Mesothelial cell of epicardium (in vitro differentiated cells): ENCODE data around the gene NCOA1. TPM values are rescaled to one million over a fixed set of nuclear protein-coding genes. Genes with fewer than 3 reads are reported as not detected.
A peak's percentile ranks its signal among the peaks of the same experiment; 100 is the strongest.

Experiments
- DNase-seq, 2 experiments: peaks; one replicate each; pipeline ENCODE4 v3.0.0; 2021; ENCODE audit warnings: low spot score in 2 of 2; ENCODE audit not compliant: unreplicated experiment in 2 of 2
- H3K27ac Mint-ChIP-seq: 2 replicates; pipeline ENCODE4 v1.8.0; 2021; ENCODE audit warnings: mixed read lengths
- H3K27me3 Mint-ChIP-seq: 2 replicates; pipeline ENCODE4 v1.8.0; 2021; ENCODE audit warnings: low read depth, mixed read lengths
- H3K36me3 Mint-ChIP-seq: 2 replicates; pipeline ENCODE4 v1.8.0; 2021; ENCODE audit warnings: mixed read lengths
- H3K4me1 Mint-ChIP-seq: 2 replicates; pipeline ENCODE4 v1.8.0; 2021; ENCODE audit warnings: mixed read lengths
- H3K4me3 Mint-ChIP-seq: 2 replicates; pipeline ENCODE4 v1.8.0; 2021; ENCODE audit warnings: mild to moderate bottlenecking, moderate library complexity, mixed read lengths
- H3K9me3 Mint-ChIP-seq: 2 replicates; pipeline ENCODE4 v1.8.0; 2021; ENCODE audit warnings: mixed read lengths
- CTCF ChIP-seq: fragments of 200-600 bp; sonication (generic); IDR thresholded peaks from one replicate; pipeline ENCODE4 v1.5.0; 2021; ENCODE audit warnings: antibody characterized with exemption; ENCODE audit not compliant: unreplicated experiment
- total RNA-seq: library from RNA; stranded (reverse); gene quantifications from 3 replicates; pipeline ENCODE4 v1.2.1, GENCODE V29; 2021

Gene NCOA1
- total RNA-seq, 1 donor from 2014 or later: 35.1 TPM

GRCh38 chr2:24809316-24810007 is 318.4 kb downstream of the NCOA1 start:
- DNase-seq: no peak
- Mint-ChIP-seq H3K27me3 (no peaks in the 10 kb centered on the region), H3K4me3 (no peak overlapping the region), H3K27ac (peak overlapping the region; percentile 17), H3K9me3 (peaks cover 17% of the 10 kb centered on the region), H3K36me3 (peaks cover 35% of the 10 kb centered on the region), H3K4me1 (no peaks in the 10 kb centered on the region)
- TF ChIP-seq CTCF: no peak

- no peak overlapping the region for H3K27ac Mint-ChIP-seq
- H3K27me3 Mint-ChIP-seq: no peaks in the 10 kb centered on the region
- DNase-seq: no peak
- peaks cover 26% of the 10 kb centered on the region for H3K36me3 Mint-ChIP-seq
- no peaks in the 10 kb centered on the region for H3K9me3 Mint-ChIP-seq
- TF ChIP-seq CTCF: no peak
- peaks cover 3% of the 10 kb centered on the region for H3K4me1 Mint-ChIP-seq
- H3K4me3 Mint-ChIP-seq: no peak overlapping the region
These were observed 322.7 kb downstream of the NCOA1 start for GRCh38 chr2:24813691-24814137.

GRCh38 chr2:24814516-24814915 is 323.5 kb downstream of the NCOA1 start:
- TF ChIP-seq CTCF: no peak
- peak overlapping the region; percentile 15 for H3K27ac Mint-ChIP-seq
- no peaks in the 10 kb centered on the region for H3K27me3 Mint-ChIP-seq
- no peak for DNase-seq
- peaks cover 3% of the 10 kb centered on the region for H3K4me1 Mint-ChIP-seq
- no peak overlapping the region for H3K4me3 Mint-ChIP-seq
- no peaks in the 10 kb centered on the region for H3K9me3 Mint-ChIP-seq
- H3K36me3 Mint-ChIP-seq: peaks cover 27% of the 10 kb centered on the region

- peaks cover 31% of the 10 kb centered on the region for H3K36me3 Mint-ChIP-seq
- TF ChIP-seq CTCF: no peak
- H3K4me1 Mint-ChIP-seq: peaks cover 3% of the 10 kb centered on the region
- H3K9me3 Mint-ChIP-seq: no peaks in the 10 kb centered on the region
- H3K27me3 Mint-ChIP-seq: no peaks in the 10 kb centered on the region
- H3K27ac Mint-ChIP-seq: no peak overlapping the region
- no peak for DNase-seq
- no peak overlapping the region for H3K4me3 Mint-ChIP-seq
These were observed 324.1 kb downstream of the NCOA1 start for GRCh38 chr2:24815171-24815570.

- no peak overlapping the region for H3K27ac Mint-ChIP-seq
- H3K4me1 Mint-ChIP-seq: peaks cover 3% of the 10 kb centered on the region
- H3K9me3 Mint-ChIP-seq: no peaks in the 10 kb centered on the region
- no peaks in the 10 kb centered on the region for H3K27me3 Mint-ChIP-seq
- no peak for DNase-seq
- TF ChIP-seq CTCF: no peak
- peaks cover 38% of the 10 kb centered on the region for H3K36me3 Mint-ChIP-seq
- H3K4me3 Mint-ChIP-seq: no peak overlapping the region
These were observed 325.4 kb downstream of the NCOA1 start for GRCh38 chr2:24816404-24816803.
